ENCODE results near the gene SZRD1. TPM values are rescaled to one million over a fixed set of nuclear protein-coding genes. Genes with fewer than 3 reads are reported as not detected.

SZRD1 gene
- total and polyA plus RNA-seq, 9 of the 15 experiments (the other 6 are each of a cell fraction or from before 2014, with no cell fraction given): 3.9 to 149 (median 82.5) TPM

GRCh38 chr1:16369821-16370220, 2.8 kb downstream of the SZRD1 start (continued):
- TF ChIP-seq AFF1 (IDR thresholded peaks at IDR 0.05; ENCODE audit: low read depth in 1 of 2, partially characterized antibody in 2 of 2) (no peak), ARID1B (IDR thresholded peaks at IDR 0.05) (no peak), NEUROD1 (IDR thresholded peaks at IDR 0.05; ENCODE audit: borderline replicate concordance, low read depth, low read length, partially characterized antibody) (no peak), DNMT1 (IDR thresholded peaks at IDR 0.05) (no peak), ZNF143 (CRISPR knock-in tag; IDR thresholded peaks at IDR 0.05) (no peak), GABPA (tag; conservative IDR thresholded peaks at IDR 0.05; ENCODE audit: low read depth) (no peak), FOXM1 (IDR thresholded peaks at IDR 0.05; ENCODE audit: low read depth) (no peak), FOXM1 (CRISPR knock-in tag; IDR thresholded peaks at IDR 0.05; ENCODE audit: low read depth) (no peak), RBM25 (IDR thresholded peaks at IDR 0.05; ENCODE audit: low read depth, low read length, severe bottlenecking) (no peak), CBX2 (IDR thresholded peaks at IDR 0.05; ENCODE audit: insufficient read depth, low read length, poor library complexity, severe bottlenecking) (no peak)
